Right lobe of liver (tissue), 6 donors: ENCODE data around the gene FGR. TPM values are rescaled to one million over a fixed set of nuclear protein-coding genes. Genes with fewer than 3 reads are reported as not detected.

Experiments used
- ATAC-seq, 4 donors: fragments of 200-7000 bp; cut with Tn5 transposase; one replicate each; pipeline ENCODE4 v1.9.1; 2020; ENCODE audit warnings: mild to moderate bottlenecking in 4 of 4, moderate library complexity in 4 of 4
- DNase-seq, 3 donors: peaks; one replicate each; pipeline ENCODE4 v3.0.0-alpha.2; 2020
- H3K27ac ChIP-seq, 3 donors: fragments of 200-600 bp; one replicate each; pipeline ENCODE4 v1.8.0; 2022
- H3K27me3 ChIP-seq, 2 donors: fragments of 200-600 bp; one replicate each; pipeline ENCODE4 v1.8.0; 2022
- H3K36me3 ChIP-seq, 4 donors: fragments of 200-600 bp; sonication (generic) in 1 of 4; one replicate each; pipeline versions ENCODE4 v1.5.1 to v1.8.0; 2017 to 2022; ENCODE audit warnings: control low read depth in 1 of 4
- H3K4me1 ChIP-seq, 4 donors: fragments of 200-600 bp; sonication (generic) in 1 of 4; one replicate each; pipeline versions ENCODE4 v1.5.1 to v1.8.0; 2017 to 2022; ENCODE audit warnings: control low read depth in 1 of 4
- H3K4me3 ChIP-seq, 3 donors: fragments of 200-600 bp; one replicate each; pipeline ENCODE4 v1.8.0; 2022
- H3K9me3 ChIP-seq, 4 donors: fragments of 200-600 bp; sonication (generic) in 1 of 4; one replicate each; pipeline versions ENCODE4 v1.5.1 to v1.8.0; 2017 to 2022; ENCODE audit warnings: control low read depth in 1 of 4
- POLR2A ChIP-seq: fragments of 450-650 bp; IDR thresholded peaks from one replicate; pipeline ENCODE4 v1.6.1; 2017; ENCODE audit warnings: antibody characterized with exemption, mild to moderate bottlenecking
- WGBS: methylation state at CpG from one replicate; pipeline ENCODE4 v1.1.6; 2018; ENCODE audit warnings: low coverage, low lambda C conversion rate; ENCODE audit not compliant: insufficient coverage; ENCODE audit errors: missing lambda C conversion rate; 5-methylcytosine and 5-hydroxymethylcytosine counted together
- intact Hi-C, 2 donors: fragments of 100-400 bp; cut with DNase I; formaldehyde crosslinking; loops; one replicate each; pipeline versions ENCODE4 v1.11.2 to v1.14.1; 2022
- total RNA-seq, 6 experiments: library from RNA; depleted of rRNA in 2 of 6; stranded (reverse); fragments of >200 nt in 2 of 6; fragmentation: NEBNext Ultra II Directional in 3 of 6; extraction: Animal tissue kit (Norgen Biotek cat#: 25700) in 3 of 6; gene quantifications; one replicate each; pipeline versions ENCODE4 v1.1.0 to v1.2.4, GENCODE V29; 2016 to 2023
- TF ChIP-seq, protein P1 (sequence below), 4 donors: fragments of 200-600 bp in 3 of 4; fragments of 450-650 bp in 1 of 4; IDR thresholded peaks; one replicate each; pipeline versions ENCODE4 v1.5.1 to v1.8.0; 2016 to 2022; ENCODE audit warnings: antibody characterized with exemption in 4 of 4, mild to moderate bottlenecking in 2 of 4
- donor health status: DM: no; HTN: yes; CAD: no.
- donor health status: DM: no; HTN: no; CAD: no.
- donor health status: DM: no; HTN: no; CAD: no.
- donor health status: DM: no; HTN: yes; CAD: no.
- donor health status: DM: no; HTN: yes; CAD: no.

FGR gene
- total RNA-seq, 6 experiments from 2014 or later: 2.5 to 10.0 (median 6.3) TPM

DNA sequence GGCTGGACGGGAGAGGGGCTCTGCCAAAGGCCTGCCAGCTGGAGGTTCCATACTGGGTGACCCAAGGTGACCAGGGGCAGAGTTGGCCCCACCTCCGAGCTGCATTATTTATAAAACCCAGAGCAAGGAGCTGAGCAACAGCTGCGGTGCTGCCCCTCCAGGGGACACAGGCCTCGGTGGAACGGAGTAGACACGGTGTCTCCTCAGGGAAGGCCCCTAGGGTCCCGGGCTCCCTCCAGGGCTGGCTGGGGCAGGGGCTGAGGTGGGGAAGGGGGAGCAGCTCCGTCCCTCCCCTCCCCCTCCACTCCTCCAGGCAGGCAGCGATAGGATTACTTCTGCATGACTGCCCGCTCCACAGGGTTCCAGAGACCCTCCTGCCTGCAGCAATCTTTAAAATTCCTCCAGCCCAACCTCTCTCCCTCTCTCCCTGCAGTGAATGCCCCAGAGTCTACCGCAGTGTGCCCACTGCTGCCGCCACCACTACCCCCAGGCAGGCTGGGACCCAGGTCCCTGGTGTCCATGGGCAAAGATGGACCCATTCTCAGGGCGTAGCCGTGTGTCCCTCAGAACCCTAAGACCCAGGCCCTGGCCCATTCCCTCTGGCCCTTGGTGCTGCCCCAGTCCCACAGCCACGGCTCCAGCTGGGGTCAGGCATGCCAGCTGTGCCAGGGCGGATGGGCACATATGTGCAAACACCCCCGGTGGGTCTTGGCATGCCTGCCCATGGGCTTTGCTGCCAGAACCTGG, 41.9 kb downstream of the FGR start:
- 92% methylated on average over 4 of the region's 17 CpGs for WGBS
- no peaks in the 10 kb centered on the region for H3K4me1 ChIP-seq

GRCh38 chr1:27592232-27592930, 42.6 kb downstream of the FGR start:
- H3K36me3 ChIP-seq: no peaks in the 10 kb centered on the region
- DNase-seq (no peak), ATAC-seq (no peak)
- no peak overlapping the region for H3K4me3 ChIP-seq
- WGBS: 100% methylated on average over 3 of the region's 22 CpGs
- no peaks in the 10 kb centered on the region for H3K4me1 ChIP-seq
- no peaks in the 10 kb centered on the region for H3K9me3 ChIP-seq
- intact Hi-C loops: loop anchor here in 1 of 2 donors (10.0 kb wide), 1 partner anchor 188 kb away; no protein-coding TSS in a partner anchor
- no peaks in the 10 kb centered on the region for H3K27me3 ChIP-seq
- no peak overlapping the region for H3K27ac ChIP-seq
- TF ChIP-seq, protein P1, sequence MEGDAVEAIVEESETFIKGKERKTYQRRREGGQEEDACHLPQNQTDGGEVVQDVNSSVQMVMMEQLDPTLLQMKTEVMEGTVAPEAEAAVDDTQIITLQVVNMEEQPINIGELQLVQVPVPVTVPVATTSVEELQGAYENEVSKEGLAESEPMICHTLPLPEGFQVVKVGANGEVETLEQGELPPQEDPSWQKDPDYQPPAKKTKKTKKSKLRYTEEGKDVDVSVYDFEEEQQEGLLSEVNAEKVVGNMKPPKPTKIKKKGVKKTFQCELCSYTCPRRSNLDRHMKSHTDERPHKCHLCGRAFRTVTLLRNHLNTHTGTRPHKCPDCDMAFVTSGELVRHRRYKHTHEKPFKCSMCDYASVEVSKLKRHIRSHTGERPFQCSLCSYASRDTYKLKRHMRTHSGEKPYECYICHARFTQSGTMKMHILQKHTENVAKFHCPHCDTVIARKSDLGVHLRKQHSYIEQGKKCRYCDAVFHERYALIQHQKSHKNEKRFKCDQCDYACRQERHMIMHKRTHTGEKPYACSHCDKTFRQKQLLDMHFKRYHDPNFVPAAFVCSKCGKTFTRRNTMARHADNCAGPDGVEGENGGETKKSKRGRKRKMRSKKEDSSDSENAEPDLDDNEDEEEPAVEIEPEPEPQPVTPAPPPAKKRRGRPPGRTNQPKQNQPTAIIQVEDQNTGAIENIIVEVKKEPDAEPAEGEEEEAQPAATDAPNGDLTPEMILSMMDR (IDR thresholded peaks at IDR 0.05): no peak

More for the DNA sequence above, 41.9 kb downstream of the FGR start:
- DNase-seq (no peak), ATAC-seq (no peak)
- Histone ChIP-seq H3K27me3 (no peaks in the 10 kb centered on the region), H3K4me3 (no peak overlapping the region), H3K27ac (no peak overlapping the region), H3K9me3 (no peaks in the 10 kb centered on the region), H3K36me3 (no peaks in the 10 kb centered on the region)
- TF ChIP-seq POLR2A: no peak
- TF ChIP-seq, protein P1 (IDR thresholded peaks at IDR 0.05): no peak
- intact Hi-C loops: loop anchor here in 1 of 2 donors (10.0 kb wide), 1 partner anchor 188 kb away; no protein-coding TSS in a partner anchor

DNA sequence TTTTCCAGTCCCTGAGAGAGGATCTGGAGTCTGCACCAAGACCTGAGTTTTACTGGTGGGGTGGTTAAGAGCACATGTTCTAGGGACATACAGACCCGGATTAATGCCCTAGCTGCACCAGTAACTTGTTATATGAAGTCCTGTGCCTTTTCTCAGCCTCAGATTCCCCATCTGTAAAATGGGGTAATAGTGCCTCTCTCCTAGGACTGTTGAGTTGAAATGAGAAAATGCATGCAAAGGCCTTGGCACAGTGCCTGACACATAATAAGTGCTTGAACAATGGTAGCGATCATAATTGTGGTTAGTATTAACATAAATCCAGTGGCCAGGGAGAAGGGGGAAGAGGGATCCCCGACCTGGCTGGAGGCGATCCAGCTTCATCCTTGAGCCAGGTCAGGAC, 43.4 kb downstream of the FGR start:
- ATAC-seq: no peak
- 79% methylated on average over 2 of the region's 4 CpGs for WGBS
- H3K4me1 ChIP-seq: no peaks in the 10 kb centered on the region
- H3K9me3 ChIP-seq: no peaks in the 10 kb centered on the region
- no peak for DNase-seq
- no peak overlapping the region for H3K4me3 ChIP-seq
- intact Hi-C loops: loop anchor here in 1 of 2 donors (10.0 kb wide), 1 partner anchor 187 kb away; no protein-coding TSS in a partner anchor
- TF ChIP-seq, protein P1 (IDR thresholded peaks at IDR 0.05): no peak
- TF ChIP-seq POLR2A: no peak
- no peaks in the 10 kb centered on the region for H3K36me3 ChIP-seq
- no peak overlapping the region for H3K27ac ChIP-seq
- H3K27me3 ChIP-seq: no peaks in the 10 kb centered on the region

GRCh38 chr1:27590917-27591508, 44.0 kb downstream of the FGR start:
- WGBS: no CpG with 5 or more reads among the region's 5 CpGs
- Histone ChIP-seq H3K4me1 (no peaks in the 10 kb centered on the region), H3K27ac (no peak overlapping the region), H3K4me3 (no peak overlapping the region), H3K27me3 (no peaks in the 10 kb centered on the region), H3K36me3 (no peaks in the 10 kb centered on the region), H3K9me3 (no peaks in the 10 kb centered on the region)
- no peak for ATAC-seq
- TF ChIP-seq, protein P1 (IDR thresholded peaks at IDR 0.05): no peak
- TF ChIP-seq POLR2A: no peak
- intact Hi-C loops: loop anchor here in 1 of 2 donors (10.0 kb wide), 1 partner anchor 186 kb away; no protein-coding TSS in a partner anchor
- DNase-seq: no peak
